HuH-7 (cell line): Measurements from ENCODE around the gene COL4A4.
"Not testable (repeated sequence)": the region's sequence is repeated elsewhere in the genome, so short reads cannot be mapped to it uniquely, and the experiment has no call there.

ENCODE experiments used
- DNase-seq: peaks from one replicate; pipeline ENCODE4 v3.0.0; 2011; ENCODE audit warnings: low spot score

COL4A4 gene

GRCh38 chr2:227106845-227107759, 56.9 kb downstream of the COL4A4 start:
- DNase-seq: peak; percentile 27

GRCh38 chr2:227103583-227103982, 60.4 kb downstream of the COL4A4 start:
- DNase-seq: no peak

GRCh38 chr2:227099340-227099739, 64.7 kb downstream of the COL4A4 start:
- no peak for DNase-seq

- no peak for DNase-seq
These were observed 65.9 kb downstream of the COL4A4 start for GRCh38 chr2:227098162-227098515.

- DNase-seq: no peak
These were observed 66.4 kb downstream of the COL4A4 start for GRCh38 chr2:227097495-227098161.

- DNase-seq: no peak
These were observed 68.7 kb downstream of the COL4A4 start for GRCh38 chr2:227095346-227095745.

- DNase-seq: no peak
These were observed 81.7 kb downstream of the COL4A4 start for GRCh38 chr2:227082286-227082685.

GRCh38 chr2:227079726-227080125, 84.3 kb downstream of the COL4A4 start:
- DNase-seq: no peak

GRCh38 chr2:227065065-227065464, 98.9 kb downstream of the COL4A4 start:
- DNase-seq: not testable (repeated sequence)

GRCh38 chr2:227058888-227059399, 105.1 kb downstream of the COL4A4 start:
- DNase-seq: no peak

- DNase-seq: no peak
These were observed 106.1 kb downstream of the COL4A4 start for GRCh38 chr2:227057743-227058447.

- no peak for DNase-seq
These were observed 106.9 kb downstream of the COL4A4 start for GRCh38 chr2:227057060-227057459.

GRCh38 chr2:227054006-227054405, 110.0 kb downstream of the COL4A4 start:
- no peak for DNase-seq

GRCh38 chr2:227052879-227053278, 111.1 kb downstream of the COL4A4 start:
- no peak for DNase-seq

- no peak for DNase-seq
These were observed 120.0 kb downstream of the COL4A4 start for GRCh38 chr2:227043981-227044380.

- no peak for DNase-seq
These were observed 125.3 kb downstream of the COL4A4 start for GRCh38 chr2:227038550-227039189.

- no peak for DNase-seq
These were observed 127.5 kb downstream of the COL4A4 start for GRCh38 chr2:227036527-227036926.

- DNase-seq: no peak
These were observed 128.2 kb downstream of the COL4A4 start for GRCh38 chr2:227035711-227036367.

- DNase-seq: peak; percentile 58
These were observed 130.4 kb downstream of the COL4A4 start for GRCh38 chr2:227033471-227034148.

- DNase-seq: no peak
These were observed 132.6 kb downstream of the COL4A4 start for GRCh38 chr2:227031379-227031778.

- DNase-seq: no peak
These were observed 133.2 kb downstream of the COL4A4 start for GRCh38 chr2:227030789-227031188.
